ENCODE data around the gene SP140L.

The SP140L gene

DNA sequence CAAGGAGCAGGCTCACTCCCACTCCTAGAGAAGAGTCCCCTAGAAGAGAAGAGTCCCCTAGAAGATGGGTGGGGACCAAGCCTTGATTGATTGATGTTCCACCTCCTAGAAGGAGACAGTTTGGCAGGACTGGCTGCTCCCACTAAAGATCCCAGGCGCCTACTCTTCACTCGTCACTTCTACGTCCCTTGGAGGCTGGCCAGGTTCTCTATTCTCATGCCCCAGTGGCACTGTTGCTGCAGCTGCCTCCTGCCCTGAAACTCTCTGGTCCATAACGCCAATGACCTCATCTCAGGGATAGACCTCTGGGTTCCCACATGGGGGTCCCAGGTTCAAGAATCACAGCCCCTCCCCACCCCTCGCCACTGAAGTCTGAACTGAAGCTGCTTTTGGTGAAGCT lies 2.5 kb upstream of the SP140L start:
- in situ Hi-C loops (cut with MboI; ENCODE audit: low pct_unique_long_range_greater_than_20kb, low sequenced_read_pairs, unreplicated experiment), result no loop called here

DNA sequence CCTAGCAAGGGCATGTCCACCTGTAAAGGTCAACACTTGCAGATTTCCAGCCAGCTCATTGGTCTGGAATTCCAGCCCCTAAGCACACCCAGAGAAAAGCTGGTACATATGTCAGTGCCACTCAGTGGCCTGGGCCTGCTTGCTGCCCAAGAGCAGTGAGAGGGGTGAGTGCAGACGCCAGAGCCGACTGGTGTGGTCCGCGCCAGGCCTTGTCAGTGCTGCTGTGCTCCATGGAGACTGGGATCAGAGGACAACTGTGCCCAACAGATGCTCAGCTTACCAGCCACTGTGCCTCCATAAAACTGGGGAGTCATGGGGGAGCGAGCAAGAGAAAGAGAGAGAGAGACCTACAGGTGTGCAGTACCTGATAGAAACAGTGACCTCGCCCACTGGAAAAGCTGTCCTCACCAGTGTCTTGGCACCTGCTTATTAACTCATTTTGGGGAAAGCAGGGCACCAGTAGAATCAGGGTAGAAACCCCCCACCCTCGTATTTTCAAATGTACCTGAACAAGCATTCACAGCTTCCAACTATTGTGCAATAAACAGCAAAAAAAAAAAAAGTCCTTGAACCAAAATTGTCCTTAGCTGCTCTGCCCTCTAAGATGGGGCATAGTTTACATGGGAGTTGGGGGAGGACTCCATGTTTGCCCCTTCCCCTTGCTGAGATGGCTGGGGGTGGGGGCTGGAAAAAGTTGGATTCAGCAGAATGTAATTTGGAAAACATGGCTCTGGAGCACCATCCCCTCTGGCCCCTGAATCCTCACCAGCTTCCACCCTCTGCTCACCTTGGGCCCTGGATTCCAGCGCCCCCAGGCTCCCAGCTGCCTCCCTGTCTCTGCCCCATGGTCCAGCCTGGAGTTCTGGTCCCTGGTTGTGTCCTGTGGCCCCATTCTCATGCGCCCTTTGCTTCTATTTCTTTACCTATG lies 1.4 kb upstream of the SP140L start:
- TF ChIP-seq, protein P1, sequence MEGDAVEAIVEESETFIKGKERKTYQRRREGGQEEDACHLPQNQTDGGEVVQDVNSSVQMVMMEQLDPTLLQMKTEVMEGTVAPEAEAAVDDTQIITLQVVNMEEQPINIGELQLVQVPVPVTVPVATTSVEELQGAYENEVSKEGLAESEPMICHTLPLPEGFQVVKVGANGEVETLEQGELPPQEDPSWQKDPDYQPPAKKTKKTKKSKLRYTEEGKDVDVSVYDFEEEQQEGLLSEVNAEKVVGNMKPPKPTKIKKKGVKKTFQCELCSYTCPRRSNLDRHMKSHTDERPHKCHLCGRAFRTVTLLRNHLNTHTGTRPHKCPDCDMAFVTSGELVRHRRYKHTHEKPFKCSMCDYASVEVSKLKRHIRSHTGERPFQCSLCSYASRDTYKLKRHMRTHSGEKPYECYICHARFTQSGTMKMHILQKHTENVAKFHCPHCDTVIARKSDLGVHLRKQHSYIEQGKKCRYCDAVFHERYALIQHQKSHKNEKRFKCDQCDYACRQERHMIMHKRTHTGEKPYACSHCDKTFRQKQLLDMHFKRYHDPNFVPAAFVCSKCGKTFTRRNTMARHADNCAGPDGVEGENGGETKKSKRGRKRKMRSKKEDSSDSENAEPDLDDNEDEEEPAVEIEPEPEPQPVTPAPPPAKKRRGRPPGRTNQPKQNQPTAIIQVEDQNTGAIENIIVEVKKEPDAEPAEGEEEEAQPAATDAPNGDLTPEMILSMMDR (IDR thresholded peaks at IDR 0.05; ENCODE audit: extremely low read depth, insufficient read depth, missing control alignments), result no peak
- DNase-seq (ENCODE audit: low spot score), result no peak
- in situ Hi-C loops (cut with MboI; ENCODE audit: low pct_unique_long_range_greater_than_20kb, low sequenced_read_pairs, unreplicated experiment), result no loop called here

More for the DNA sequence above, 2.5 kb upstream of the SP140L start:
- TF ChIP-seq, protein P1 (IDR thresholded peaks at IDR 0.05; ENCODE audit: extremely low read depth, insufficient read depth, missing control alignments), result no peak
- DNase-seq (ENCODE audit: low spot score), result no peak

DNA sequence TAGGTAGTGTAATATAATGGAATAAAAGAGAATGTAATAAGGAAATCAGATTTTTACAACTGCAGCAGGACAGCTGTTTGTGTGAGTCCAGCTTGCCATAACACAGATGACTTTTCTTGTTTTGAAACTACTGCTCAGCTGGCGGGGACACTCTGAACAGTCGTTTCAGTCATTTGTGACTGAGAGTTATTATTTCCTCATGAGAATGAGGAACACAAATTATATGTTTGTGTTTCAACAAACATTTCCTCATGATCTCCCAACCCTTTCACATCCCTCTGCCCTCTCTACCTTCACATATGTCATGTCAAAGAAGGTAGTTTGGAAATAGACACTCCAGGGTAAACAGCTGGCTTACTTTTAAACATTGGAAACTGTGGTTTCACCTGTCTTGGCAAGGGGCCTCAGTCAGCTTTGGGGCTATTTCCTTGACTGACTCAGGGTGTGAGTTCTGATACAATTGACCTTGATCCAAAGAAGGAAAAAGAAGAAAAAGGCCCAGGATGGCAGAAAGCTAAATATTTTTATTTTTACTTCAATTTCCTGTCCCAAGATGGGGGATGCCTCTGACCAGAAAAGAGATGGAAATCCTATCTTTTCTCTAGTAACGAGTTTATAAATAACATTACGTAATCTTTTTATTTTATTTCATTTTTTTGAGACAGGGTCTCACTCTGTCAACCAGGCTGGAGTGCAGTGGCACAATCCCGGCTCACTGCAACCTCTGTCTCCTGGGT lies 593 bp downstream of the SP140L start:
- in situ Hi-C loops (cut with MboI; ENCODE audit: low pct_unique_long_range_greater_than_20kb, low sequenced_read_pairs, unreplicated experiment), result no loop called here

DNA sequence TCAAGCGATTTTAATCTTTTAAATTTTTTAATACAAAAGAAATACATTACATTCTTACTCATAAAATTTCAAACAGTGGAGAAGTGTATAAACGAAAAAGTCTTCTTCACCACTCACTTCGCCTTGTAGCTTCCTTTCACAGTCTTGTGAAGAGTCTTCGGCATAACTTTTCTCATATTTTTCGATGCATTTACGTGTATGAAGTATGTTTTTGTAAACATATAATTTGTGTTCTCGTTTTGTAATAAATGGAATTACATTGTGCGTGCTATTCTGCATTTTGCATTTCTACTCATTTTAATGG lies 1.1 kb downstream of the SP140L start:
- TF ChIP-seq, protein P1 (IDR thresholded peaks at IDR 0.05; ENCODE audit: extremely low read depth, insufficient read depth, missing control alignments), result no peak
- in situ Hi-C loops (cut with MboI; ENCODE audit: low pct_unique_long_range_greater_than_20kb, low sequenced_read_pairs, unreplicated experiment), result no loop called here
- no peak for DNase-seq (ENCODE audit: low spot score)

More for the DNA sequence above, 593 bp downstream of the SP140L start:
- TF ChIP-seq, protein P1 (IDR thresholded peaks at IDR 0.05; ENCODE audit: extremely low read depth, insufficient read depth, missing control alignments), result no peak
- peak; percentile 57 for DNase-seq (ENCODE audit: low spot score)

DNA sequence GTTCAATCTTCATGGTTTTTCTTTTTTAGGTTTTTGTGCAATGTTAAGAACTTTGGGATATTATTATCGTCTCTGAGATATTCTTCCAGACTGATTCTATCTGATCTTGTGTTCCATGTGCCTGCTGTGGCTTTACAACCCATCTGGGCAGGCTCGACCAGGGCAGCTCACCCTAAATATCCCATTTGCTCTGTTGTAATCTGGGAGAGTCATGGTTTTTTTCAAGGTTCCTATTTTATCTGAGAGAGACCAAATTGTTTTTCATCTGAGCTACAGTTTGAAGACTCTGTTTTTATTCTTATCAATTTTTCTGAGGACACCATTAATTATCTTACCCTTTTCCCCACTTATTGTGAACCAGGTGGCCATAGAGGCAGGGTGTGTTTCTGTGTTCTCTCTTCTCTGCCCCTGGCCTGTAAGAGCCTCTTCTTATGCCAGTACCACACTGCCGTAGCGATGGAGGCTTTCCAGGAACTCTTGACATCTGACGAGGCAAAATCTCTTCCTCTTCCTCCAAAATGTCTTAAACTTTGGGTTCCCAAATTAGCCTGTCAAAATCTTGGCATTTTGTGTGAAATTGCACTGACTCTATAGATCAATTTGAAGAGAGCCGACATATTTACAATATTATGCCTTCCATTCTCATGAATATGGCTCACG lies 3.1 kb downstream of the SP140L start:
- in situ Hi-C loops (cut with MboI; ENCODE audit: low pct_unique_long_range_greater_than_20kb, low sequenced_read_pairs, unreplicated experiment), result no loop called here
- no peak for DNase-seq (ENCODE audit: low spot score)
- TF ChIP-seq, protein P1 (IDR thresholded peaks at IDR 0.05; ENCODE audit: extremely low read depth, insufficient read depth, missing control alignments), result no peak

DNA sequence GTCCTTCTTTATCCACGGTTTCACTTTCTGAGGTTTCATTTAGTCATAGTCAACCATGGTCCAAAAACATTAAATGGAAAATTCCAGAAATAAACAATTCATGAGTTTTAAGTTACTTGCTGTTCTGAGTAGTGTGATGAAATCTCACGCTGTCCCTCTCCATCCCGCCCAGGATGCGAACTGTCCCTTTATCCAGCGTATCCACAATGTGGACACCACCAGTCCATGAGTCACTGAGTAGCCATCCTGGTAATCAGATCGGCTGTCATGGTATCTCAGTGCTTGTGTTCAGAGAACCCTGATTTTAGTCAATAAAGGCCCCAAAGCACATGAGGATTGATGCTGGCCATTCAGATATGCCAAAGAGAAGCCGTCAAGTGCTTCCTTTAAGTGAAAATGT lies 3.7 kb downstream of the SP140L start:
- TF ChIP-seq, protein P1 (IDR thresholded peaks at IDR 0.05; ENCODE audit: extremely low read depth, insufficient read depth, missing control alignments), result no peak
- in situ Hi-C loops (cut with MboI; ENCODE audit: low pct_unique_long_range_greater_than_20kb, low sequenced_read_pairs, unreplicated experiment), result no loop called here
- no peak for DNase-seq (ENCODE audit: low spot score)
